Measurements from ENCODE around the gene GJC1. TPM values are rescaled to one million over a fixed set of nuclear protein-coding genes. Genes with fewer than 3 reads are reported as not detected.

GJC1 gene
- total RNA-seq, 4 donors from 2014 or later, result 7.4 to 32.3 (median 14.5) TPM

GRCh38 chr17:44862278-44862914 lies 32.3 kb upstream of the GJC1 start:
- TF ChIP-seq CTCF (IDR thresholded peaks at IDR 0.05), result no peak
- no peak for DNase-seq (ENCODE audit: low spot score)
- no peak for ATAC-seq (ENCODE audit: low FRiP score)

- no peak for ATAC-seq (ENCODE audit: low FRiP score)
- TF ChIP-seq CTCF (IDR thresholded peaks at IDR 0.05), result no peak
- DNase-seq (ENCODE audit: low spot score), result no peak
These were observed 29.6 kb upstream of the GJC1 start for GRCh38 chr17:44859701-44860100.

GRCh38 chr17:44854192-44854591 lies 24.1 kb upstream of the GJC1 start:
- ATAC-seq (ENCODE audit: low FRiP score) (no peak), DNase-seq (ENCODE audit: low spot score) (no peak)
- TF ChIP-seq CTCF (IDR thresholded peaks at IDR 0.05), result no peak

- TF ChIP-seq CTCF (IDR thresholded peaks at IDR 0.05), result no peak
- no peak for DNase-seq (ENCODE audit: low spot score)
These were observed 20.5 kb upstream of the GJC1 start for GRCh38 chr17:44850612-44851011.

DNA sequence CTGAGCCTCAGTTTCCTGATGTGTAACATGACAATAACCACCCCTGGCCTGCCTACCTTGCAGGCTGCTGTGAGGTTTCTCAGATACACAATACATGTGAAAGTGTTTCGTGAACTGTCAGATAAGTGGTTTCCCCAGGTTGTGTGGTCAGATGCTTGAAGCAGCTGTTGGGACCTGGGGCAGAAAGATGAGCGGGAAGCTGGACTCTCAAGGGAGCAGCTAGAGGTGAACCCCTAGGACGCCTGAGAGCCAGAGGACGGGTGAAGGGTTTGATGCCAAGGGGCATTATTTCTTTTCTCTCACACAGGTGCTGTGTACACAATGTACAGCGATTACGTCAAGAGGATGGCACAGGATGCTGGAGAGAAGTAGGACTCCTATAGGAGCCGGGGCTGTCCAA lies 19.9 kb upstream of the GJC1 start:
- no peak for ATAC-seq (ENCODE audit: low FRiP score)
- DNase-seq (ENCODE audit: low spot score), result no peak
- no peak for TF ChIP-seq CTCF (IDR thresholded peaks at IDR 0.05)

More at GRCh38 chr17:44850612-44851011, 20.5 kb upstream of the GJC1 start:
- no peak for ATAC-seq (ENCODE audit: low FRiP score)

DNA sequence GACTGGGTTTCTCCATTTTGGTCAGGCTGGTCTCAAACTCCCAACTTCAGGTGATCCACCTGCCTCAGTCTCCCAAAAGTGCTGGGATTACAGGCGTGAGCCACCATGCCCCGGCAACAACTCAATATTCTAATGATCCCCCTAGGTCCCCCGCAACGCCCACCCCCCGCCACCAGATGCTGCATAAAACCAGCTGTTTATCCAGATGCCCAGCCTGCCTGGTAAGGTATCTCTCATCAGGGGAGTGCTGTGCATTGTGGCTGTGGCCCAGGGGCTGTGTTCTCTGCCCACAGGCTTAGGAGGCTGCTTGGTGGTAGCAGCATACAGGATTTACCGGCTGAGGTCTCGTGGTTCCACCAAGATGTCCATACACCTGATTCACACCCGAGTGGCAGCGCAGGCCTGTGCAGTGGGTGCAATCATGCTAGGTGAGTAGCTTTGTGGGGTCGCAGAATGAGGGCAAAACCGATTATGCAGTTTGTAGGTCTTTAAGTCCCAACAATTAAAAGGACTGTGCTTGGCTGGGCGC lies 18.9 kb upstream of the GJC1 start:
- TF ChIP-seq CTCF (IDR thresholded peaks at IDR 0.05), result no peak
- DNase-seq (ENCODE audit: low spot score), result no peak
- ATAC-seq (ENCODE audit: low FRiP score), result no peak

DNA sequence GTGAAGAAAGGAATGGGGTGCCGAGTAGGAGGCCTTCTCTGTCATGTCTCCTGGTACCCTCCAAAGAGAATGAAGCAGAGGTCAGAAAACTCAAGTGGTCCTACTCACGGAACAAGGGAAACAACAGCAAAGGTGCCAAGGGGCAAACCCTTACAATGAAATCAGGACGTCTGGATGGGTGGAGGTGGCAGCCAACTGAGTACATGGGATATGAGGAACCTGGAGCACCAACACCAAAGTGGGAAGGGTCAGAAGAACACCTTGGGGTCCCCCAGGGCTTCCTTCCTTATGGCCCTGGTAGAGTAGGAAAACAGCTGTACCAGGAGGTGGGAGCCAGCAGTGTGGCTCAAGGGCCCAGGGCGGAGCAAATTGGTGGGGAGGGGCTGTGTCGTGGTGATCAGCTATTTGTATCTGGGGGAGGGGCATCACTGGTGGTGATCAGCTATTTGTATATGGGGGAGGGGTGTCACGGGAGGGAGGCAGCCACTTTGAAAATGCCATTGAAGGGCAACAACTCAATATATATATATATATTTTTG lies 18.2 kb upstream of the GJC1 start:
- no peak for TF ChIP-seq CTCF (IDR thresholded peaks at IDR 0.05)
- ATAC-seq (ENCODE audit: low FRiP score) (no peak), DNase-seq (ENCODE audit: low spot score) (no peak)
